DMS53 treated with DMSO at 0.1 percent for 48 hours (cell line): ENCODE measurements around the gene CIT.
"Not testable (repeated sequence)": the region's sequence is repeated elsewhere in the genome, so short reads cannot be mapped to it uniquely, and the experiment has no call there.

ENCODE experiments used
- DNase-seq: peaks from one replicate; lab custom pipeline; 2025; ENCODE audit not compliant: unreplicated experiment; lab: John Stamatoyannopoulos, UW

Gene CIT

DNA sequence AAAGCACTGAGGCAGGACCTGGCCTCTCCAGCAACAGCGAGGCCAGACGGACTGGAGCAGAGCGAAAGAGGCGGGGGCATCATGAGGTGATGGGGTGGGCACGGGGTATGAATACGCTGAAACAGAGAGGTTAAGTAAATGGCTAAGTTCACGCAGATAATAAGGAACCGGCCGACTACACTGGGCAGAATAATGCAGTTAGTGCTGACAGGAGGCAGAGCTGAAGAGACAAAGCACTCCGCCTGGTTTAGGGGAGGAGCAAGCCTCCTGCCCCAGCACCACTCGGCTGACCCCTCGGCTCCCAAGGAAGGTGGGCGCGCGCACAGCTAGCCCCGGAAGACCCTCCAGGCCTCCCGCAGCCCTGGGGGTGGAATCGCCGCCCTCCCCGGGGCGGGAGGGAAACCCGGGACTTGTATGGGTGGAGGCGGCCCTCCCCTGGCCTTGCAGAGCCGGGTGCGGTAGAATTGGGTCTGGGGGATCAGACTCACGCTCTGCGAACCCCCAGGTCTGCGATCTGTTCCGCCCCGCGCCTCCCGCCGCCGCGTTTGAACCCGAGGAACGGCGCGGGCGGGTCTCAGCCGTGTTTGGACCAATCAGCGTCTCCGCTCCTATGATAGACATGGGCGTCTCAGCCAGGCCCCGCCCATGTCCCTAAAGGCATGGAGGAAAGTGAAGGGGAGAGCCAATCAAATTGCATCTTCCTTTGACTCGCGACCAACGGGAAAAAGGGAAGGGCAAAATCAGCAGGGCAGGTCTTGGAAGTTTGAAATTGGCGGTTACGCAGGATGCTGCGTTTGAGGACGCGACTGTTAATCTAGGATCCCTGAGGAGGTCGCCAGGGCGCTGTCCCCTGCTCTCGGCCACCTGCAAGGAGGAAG, at the start of gene CIT:
Gene CIT (minus strand): TSS at position 560 of the 878 bp plus-strand sequence. CDS start 1,152 bp downstream, outside the sequence.
- DNase-seq, result peak; percentile 95

DNA sequence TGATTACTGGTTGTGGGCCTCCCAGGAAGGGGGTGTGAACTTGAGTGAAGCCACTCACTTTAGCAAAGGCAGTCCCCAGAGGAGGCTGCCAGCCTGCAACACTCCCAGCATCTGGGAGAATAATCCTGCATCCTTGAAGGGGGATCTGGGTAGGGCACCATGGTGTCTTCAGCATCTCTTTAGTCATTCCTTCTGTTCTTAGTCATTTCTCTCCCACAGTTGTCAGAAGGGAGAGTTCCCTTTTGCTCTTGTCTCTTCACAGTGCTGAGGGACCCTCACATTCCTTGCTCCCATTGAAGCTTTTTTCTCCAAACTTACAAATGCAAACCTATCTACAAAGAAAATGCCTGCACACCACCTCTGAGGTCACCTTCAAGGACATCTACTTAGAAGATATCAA, 48.1 kb upstream of the CIT start:
- no peak for DNase-seq

DNA sequence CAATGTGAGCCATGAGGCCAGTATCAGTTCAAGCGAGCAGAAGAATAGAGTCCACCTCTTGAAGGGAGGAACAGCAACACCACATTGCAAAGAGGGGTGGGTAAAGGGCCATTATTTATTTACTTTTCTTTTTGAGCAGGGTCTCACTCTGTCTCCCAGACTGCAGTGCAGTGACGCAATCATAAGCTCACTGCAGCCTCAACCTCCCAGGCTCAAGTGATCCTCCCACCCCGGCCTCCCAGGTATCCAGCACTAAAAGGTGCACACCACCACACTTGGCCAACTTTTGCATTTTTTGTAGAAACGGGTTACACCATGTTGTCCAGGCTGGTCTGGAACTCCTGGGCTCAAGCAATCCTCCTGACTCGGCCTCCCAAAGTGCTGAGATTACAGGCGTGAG, 42.9 kb upstream of the CIT start:
- no peak for DNase-seq

DNA sequence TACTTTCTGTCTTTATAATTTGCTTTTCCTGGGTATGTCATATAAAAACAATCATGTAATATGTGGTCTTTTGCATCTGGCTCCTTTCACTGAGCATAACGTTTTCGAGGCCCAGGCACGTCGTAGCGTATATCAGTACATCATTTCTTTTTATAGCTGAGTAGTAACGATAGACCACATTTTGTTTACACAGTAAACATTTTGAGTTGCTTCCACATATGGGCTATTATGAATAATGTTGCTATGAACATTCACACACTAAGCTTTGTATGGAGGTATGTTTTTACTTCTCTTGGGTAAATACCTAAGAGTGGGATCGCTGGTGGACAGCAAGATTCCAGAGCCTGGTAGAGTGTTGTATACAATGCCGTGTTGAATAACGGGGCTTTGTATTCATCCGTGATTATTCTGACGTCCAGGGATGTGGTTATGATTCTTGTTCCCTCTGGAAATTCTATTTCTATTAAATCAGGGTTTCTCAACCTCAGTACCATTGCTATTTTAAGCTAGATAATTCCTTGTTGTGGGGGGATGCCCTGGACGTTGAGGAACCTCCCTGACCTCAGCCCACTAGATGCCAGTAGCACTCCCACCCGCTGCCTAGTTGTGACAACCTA, 38.9 kb upstream of the CIT start:
- DNase-seq, result peak; percentile 32

DNA sequence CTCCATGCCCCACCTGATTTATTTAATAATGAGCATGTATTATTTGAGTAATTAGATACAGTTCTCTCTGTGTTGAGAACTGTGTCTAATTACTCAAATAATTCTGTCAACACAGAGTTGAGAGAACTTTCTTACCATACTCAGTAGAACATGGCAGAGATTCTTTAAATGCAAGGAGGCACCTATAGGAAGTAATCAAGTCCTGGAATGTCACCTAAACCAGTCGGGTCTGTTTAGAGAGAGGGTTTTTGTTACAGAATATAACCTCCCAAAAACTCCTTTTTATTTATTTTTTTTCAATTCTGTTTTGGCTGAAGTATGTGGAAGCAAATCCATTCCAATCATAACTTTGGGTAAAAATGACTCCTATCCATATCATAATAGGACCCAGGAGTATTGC, 37.5 kb upstream of the CIT start:
- no peak for DNase-seq

DNA sequence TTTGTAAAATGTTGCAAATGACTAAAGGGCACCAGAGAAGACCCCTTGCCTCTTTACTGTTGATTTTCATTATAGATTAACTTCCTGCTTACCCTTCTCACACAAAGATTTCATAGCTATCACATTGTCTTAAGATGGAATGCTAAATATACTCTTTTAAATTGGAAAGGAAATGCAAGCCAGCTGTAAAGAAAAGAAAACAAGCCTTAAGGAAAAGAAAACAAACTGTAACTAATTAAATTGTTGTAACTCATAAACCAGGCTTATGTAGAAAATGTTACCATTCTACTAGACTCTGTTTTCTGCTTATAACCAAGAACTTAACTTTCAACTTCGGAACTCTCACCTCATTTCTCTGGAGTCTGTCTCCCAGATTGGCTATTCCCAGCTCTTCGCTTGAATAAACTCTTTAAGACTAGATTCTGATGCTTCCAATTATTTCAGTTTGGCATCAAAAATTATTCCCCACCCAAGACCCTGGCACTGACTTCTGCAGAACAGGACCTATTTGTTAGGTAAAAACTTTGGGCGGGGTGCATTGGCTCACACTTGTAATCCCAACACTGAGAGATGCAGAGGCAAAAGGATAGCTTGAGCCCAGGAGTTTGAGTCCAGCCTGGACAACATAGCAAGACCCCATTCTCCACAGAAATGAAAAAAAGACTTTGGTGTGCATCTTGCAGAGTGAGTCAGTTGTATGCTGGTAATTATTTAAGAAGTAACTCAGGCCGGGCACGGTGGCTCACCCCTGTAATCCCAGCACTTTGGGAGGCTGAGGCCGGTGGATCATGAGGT, 36.6 kb upstream of the CIT start:
- no peak for DNase-seq

DNA sequence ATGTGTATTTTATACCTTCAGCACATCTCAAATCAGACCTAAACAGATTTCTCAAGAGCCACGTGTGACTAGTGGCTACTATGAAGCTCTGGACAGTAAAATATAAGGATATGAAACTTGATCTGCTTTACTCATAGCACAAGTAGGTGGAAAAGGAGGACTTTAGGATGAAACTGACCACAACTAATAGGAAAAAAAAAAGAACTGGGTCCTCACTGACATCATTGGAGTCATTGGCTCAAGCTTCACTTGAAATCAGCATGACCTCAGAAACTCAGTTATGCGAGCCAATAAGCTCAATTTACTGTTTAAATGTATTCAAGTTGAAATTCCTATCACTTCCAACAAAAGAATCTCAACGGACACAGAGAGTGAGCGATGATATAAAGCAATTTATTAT, 34.1 kb upstream of the CIT start:
- DNase-seq, result no peak

GRCh38 chr12:119910586-119910985, 33.5 kb upstream of the CIT start:
- DNase-seq, result no peak

DNA sequence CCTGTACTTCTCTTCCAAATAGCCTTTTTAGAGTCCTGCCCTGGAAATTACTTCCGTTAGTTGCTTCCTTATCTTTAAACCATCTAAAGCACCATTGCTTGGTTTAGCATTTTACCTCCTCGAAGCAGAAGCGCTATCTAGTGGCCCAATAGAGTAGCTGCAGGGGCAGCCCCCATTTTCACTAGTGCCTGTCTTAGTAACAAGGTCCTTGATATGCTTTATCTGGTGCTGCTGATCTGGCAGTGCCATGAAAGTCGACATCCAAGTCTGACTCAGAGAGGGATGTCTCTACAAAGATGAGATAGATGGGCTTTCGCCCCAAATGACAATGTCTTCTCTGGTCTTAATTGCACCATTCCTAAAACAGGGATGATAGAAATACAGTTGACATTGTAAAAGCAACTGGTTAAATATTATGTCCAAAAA, 25.0 kb upstream of the CIT start:
- peak; percentile 96 for DNase-seq

GRCh38 chr12:119901670-119902069, 24.6 kb upstream of the CIT start:
- DNase-seq, result no peak

- DNase-seq, result no peak
Observed at GRCh38 chr12:119894916-119895315, 17.8 kb upstream of the CIT start.

- not testable (repeated sequence) for DNase-seq
Observed at GRCh38 chr12:119892611-119893010, 15.5 kb upstream of the CIT start.

DNA sequence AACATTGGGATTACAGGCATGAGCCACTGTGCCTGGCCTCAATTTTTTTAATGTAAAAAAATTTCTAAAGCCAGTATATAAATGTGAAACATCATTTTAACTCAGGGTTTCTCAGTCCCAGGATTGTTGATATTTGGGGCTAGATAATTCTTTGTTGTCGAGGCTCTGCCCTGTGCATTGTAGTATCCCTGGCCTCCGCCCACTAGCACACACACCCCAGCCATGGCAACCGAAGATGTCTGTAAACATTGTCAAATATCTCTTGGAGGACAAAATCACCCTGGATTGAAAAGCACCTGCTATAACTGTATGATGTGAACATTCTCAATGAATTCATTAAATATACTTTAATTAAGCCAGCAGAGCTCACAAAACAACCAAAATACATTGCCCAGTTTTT, 8.4 kb upstream of the CIT start:
- DNase-seq, result peak; percentile 4

GRCh38 chr12:119883791-119884190, 6.7 kb upstream of the CIT start:
- DNase-seq, result not testable (repeated sequence)

- DNase-seq, result no peak
Observed at GRCh38 chr12:119883237-119883636, 6.1 kb upstream of the CIT start.

- no peak for DNase-seq
Observed at GRCh38 chr12:119877639-119877948, 474 bp upstream of the CIT start.

GRCh38 chr12:119870457-119870856, 6.7 kb downstream of the CIT start:
- DNase-seq, result no peak

- DNase-seq, result no peak
Observed at GRCh38 chr12:119869720-119870119, 7.4 kb downstream of the CIT start.

DNA sequence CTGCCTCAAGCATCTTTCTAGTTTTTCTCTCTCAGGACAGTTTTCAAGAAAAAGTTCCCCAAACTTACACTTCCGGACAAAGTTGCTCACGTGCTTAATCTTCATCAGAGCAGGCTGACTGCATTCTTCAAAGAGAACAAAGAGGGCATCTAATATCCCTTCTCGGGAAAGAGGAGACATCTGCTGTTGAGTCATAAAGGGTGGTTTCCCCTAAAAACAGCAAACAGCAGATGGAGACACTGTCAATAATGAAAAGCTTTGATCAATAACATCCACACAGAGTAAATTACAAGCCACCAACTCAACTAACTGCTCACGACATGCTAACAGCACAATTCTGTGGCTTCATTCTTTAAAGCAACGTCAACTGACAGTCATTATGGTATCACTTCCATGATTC, 8.1 kb downstream of the CIT start:
- DNase-seq, result peak; percentile 27

DNA sequence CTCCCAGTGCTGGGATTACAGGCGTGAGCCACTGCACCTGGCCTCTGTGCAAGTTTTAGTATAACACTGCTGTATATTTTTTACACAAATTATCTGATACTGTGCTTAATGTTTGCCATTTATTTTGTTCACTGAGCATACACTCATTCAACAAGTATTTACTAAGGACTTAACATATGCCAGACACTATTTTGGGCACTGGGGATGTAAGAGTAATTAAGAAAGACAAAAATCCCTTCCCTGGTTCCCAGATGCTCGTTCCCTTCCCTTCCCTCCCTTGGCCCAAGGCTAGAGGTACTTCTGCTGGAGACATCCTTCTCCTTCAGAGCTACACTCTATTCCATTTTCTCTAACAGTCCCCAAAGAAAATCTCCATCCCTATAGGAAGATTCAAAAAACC, 12.5 kb downstream of the CIT start:
- no peak for DNase-seq

DNA sequence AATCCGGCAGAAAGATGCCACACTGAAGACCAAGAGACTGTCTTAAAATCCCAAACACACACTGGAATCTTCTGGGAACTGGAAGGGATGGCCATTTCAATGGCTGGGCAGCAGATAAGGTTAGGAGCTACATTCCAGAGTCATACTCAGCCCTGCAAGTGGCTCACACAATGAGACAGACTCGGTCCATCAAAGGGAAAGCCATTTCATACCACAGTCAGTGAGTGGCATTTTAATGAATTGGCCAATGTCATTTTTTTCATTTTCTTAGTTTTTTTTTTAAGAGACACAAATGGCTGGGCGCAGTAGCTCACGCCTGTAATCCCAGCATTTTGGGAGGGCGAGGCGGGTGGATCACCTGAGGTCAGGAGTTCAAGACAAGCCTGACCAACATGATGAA, 17.9 kb downstream of the CIT start:
- no peak for DNase-seq

GRCh38 chr12:119857041-119857591, 20.0 kb downstream of the CIT start:
- DNase-seq, result no peak
